ENCODE results near the gene TMEM163. TPM values are rescaled to one million over a fixed set of nuclear protein-coding genes. Genes with fewer than 3 reads are reported as not detected.

Gene TMEM163
- total and polyA plus RNA-seq, 8 donors: 3.9 to 48.4 (median 14.0) TPM

- Histone ChIP-seq H3K27me3 (peaks cover 32 to 85% of the 10 kb centered on the region in 2 donors), H3K9me3 (no peaks in the 10 kb centered on the region), H3K4me3 (peak overlapping the region; percentile 38 to 52), H3K27ac (peak overlapping the region in 1 of 2 donors; percentile 28), H3K4me1 (peaks cover 0 to 20% of the 10 kb centered on the region in 2 donors), H3K36me3 (no peaks in the 10 kb centered on the region)
- ATAC-seq (peak; percentile 17), DNase-seq (no peak)
- intact Hi-C loops (cut with DNase I): no loop called here
- TF ChIP-seq CTCF (IDR thresholded peaks at IDR 0.05): no peak
Measured at GRCh38 chr2:134717286-134718022, 1.3 kb downstream of the TMEM163 start.

- H3K27me3 ChIP-seq: peaks cover 32 to 83% of the 10 kb centered on the region in 2 donors
- no peak overlapping the region for H3K27ac ChIP-seq
- no peaks in the 10 kb centered on the region for H3K9me3 ChIP-seq
- peaks cover 0 to 20% of the 10 kb centered on the region in 2 donors for H3K4me1 ChIP-seq
- H3K4me3 ChIP-seq: peak overlapping the region in 1 of 2 donors; percentile 52
- DNase-seq (no peak), ATAC-seq (no peak)
- no peaks in the 10 kb centered on the region for H3K36me3 ChIP-seq
- no peak for TF ChIP-seq CTCF (IDR thresholded peaks at IDR 0.05)
- intact Hi-C loops (cut with DNase I): no loop called here
Measured at GRCh38 chr2:134716721-134717243, 2.0 kb downstream of the TMEM163 start.

- H3K9me3 ChIP-seq: no peaks in the 10 kb centered on the region
- no peak for DNase-seq
- H3K36me3 ChIP-seq: no peaks in the 10 kb centered on the region
- peak overlapping the region in 1 of 2 donors; percentile 52 for H3K4me3 ChIP-seq
- no peak for ATAC-seq
- intact Hi-C loops (cut with DNase I): no loop called here
- peaks cover 0 to 20% of the 10 kb centered on the region in 2 donors for H3K4me1 ChIP-seq
- H3K27ac ChIP-seq: no peak overlapping the region
- peaks cover 32 to 80% of the 10 kb centered on the region in 2 donors for H3K27me3 ChIP-seq
- no peak for TF ChIP-seq CTCF (IDR thresholded peaks at IDR 0.05)
Measured at GRCh38 chr2:134715932-134716643, 2.7 kb downstream of the TMEM163 start.

GRCh38 chr2:134714228-134714627 lies 4.6 kb downstream of the TMEM163 start:
- no peaks in the 10 kb centered on the region for H3K9me3 ChIP-seq
- H3K27ac ChIP-seq: no peak overlapping the region
- H3K36me3 ChIP-seq: no peaks in the 10 kb centered on the region
- DNase-seq: no peak
- peaks cover 20 to 62% of the 10 kb centered on the region in 2 donors for H3K27me3 ChIP-seq
- peaks cover 0 to 17% of the 10 kb centered on the region in 2 donors for H3K4me1 ChIP-seq
- no peak for TF ChIP-seq CTCF (IDR thresholded peaks at IDR 0.05)
- intact Hi-C loops (cut with DNase I): no loop called here
- H3K4me3 ChIP-seq: no peak overlapping the region
- no peak for ATAC-seq

- Histone ChIP-seq H3K4me1 (peaks cover 0 to 11% of the 10 kb centered on the region in 2 donors), H3K4me3 (no peak overlapping the region), H3K9me3 (no peaks in the 10 kb centered on the region), H3K36me3 (no peaks in the 10 kb centered on the region), H3K27me3 (peaks cover 17 to 56% of the 10 kb centered on the region in 2 donors), H3K27ac (no peak overlapping the region)
- ATAC-seq: no peak
- no peak for DNase-seq
- intact Hi-C loops (cut with DNase I): no loop called here
- TF ChIP-seq CTCF (IDR thresholded peaks at IDR 0.05): no peak
Measured at GRCh38 chr2:134713606-134714005, 5.2 kb downstream of the TMEM163 start.

All from left lung (tissue), 10 donors.